ENCODE data around the gene DSP.

The DSP gene

DNA sequence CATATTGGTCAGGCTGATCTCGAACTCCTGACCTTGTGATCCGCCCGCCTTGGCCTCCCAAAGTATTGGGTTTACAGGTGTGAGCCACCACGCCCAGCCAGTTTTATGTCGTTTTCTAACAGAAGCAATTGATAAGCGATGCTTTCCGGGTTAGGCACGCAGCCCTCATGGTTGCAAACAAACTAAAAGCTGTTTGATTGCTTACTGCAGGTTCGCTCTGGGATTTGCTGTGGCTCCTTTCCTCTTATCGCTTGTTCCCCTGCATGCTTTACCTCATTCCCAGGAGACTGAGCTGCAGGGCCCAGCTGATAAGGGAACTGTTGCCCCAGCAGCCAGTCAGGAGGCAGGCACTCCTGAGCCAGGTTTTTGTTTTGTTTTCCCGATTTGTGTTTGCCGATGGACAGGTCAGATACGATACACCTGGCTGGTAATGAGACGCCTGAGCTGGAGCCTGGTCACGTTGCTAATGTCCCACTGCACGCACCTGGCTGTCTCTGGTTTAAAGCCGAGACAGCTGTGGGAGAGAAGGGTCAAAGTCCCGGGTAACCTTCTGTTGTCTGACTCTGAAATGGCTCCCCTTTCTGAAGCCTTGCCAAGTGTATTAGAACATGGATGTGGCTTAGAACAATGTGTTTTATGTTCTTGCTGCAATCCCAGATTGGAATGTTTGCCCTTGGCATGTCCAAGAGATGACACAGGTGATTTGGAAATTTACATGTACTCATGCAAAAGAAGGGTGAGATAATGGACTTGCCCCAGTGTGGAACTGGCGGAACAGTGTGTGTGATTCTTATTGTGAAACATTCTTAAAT, 19.9 kb downstream of the DSP start:
- no peak for DNase-seq

DNA sequence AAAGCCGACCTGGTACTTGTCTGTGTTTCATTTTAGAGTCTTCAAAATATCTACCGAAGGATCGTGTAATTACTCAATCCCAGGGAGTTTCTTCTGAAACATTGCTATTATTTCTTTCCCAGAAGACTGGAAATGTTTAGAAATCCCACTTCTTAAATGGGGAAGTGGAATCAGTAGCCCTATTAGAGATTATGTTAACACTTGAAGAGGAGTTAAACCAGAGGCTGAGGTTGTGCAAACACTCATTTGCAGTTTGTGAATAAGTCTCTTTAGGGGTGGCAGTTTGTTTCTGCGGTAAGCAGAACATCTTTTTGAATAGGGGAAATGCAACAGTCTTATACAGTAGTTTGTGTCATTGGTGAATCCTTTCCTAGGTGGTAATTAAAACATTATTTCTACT, 21.3 kb downstream of the DSP start:
- no peak for DNase-seq

DNA sequence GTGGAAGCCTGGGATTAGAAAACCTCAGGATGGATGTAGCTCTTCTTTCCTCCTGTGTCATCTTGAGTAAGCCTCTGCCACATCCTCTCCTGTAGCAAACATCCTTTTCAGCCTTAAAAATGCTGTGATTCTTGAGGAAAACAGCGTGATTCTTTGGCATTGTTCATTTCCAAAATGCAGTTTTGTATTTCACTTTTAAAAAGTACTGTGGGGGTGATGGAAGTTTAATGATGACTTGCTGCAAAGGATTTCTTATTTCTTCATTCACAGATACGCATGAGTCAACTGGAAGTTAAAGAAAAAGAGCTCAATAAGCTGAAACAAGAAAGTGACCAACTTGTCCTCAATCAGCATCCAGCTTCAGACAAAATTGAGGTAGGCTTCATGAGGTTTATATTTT, 24.6 kb downstream of the DSP start:
- no peak for DNase-seq

DNA sequence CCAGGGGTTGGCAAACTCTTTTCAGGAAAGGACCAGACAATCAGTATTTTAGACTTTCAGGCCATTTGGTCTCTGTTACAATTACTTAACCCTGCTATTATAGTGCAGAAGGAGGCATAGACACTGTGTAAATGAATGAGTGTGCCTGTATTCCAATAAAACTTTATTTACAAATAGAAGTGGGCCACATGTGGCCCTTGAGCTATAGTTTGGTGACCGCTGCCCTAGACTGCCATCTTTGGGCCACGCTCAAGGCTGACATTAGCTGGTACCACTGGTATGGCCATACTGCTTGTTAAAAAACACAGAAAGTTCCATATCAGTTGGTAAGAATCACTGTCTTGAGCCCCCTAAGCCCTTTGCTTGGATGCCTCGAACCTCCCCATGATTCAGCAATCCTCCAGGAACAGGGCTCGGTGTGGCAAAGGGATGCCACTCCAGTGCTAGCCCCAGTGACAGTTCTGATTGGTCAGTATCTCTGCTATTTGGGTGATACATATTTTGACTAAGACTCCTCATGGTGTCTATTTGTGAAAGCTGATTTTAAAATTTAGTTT, 25.2 kb downstream of the DSP start:
- DNase-seq = no peak

DNA sequence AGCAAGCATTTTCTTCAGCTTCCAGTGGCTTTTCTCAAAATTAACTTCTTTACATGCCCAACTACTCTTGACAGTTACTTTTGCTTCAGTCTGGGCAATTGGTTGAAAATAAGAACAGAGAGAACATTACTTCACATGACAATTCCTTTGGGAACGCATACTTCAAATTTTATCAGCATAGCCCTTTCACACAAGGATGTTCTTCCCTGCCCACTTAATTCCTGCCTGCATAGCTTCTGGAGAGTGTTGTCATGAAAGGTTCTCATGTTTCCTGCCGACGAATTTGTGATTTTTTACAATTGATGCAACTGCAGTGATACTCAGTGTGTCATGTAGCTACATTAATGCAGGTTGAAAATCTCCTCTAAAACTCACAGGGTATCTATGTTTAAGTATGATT, 26.6 kb downstream of the DSP start:
- no peak for DNase-seq

DNA sequence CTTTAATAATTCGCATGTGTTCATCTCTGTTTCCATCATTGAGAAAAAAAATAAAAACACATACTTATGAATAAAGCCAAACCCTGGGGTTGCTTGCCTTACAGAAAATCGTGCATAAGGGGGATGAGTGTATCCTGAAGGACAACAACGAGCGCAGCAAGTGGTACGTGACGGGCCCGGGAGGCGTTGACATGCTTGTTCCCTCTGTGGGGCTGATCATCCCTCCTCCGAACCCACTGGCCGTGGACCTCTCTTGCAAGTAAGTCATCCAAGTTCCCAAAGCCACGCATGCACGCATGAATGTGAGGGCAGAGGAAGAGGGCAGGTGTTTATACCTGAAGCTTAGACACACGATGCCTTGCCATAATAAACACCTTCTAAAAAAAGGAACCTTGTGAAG, 27.6 kb downstream of the DSP start:
- DNase-seq = no peak

DNA sequence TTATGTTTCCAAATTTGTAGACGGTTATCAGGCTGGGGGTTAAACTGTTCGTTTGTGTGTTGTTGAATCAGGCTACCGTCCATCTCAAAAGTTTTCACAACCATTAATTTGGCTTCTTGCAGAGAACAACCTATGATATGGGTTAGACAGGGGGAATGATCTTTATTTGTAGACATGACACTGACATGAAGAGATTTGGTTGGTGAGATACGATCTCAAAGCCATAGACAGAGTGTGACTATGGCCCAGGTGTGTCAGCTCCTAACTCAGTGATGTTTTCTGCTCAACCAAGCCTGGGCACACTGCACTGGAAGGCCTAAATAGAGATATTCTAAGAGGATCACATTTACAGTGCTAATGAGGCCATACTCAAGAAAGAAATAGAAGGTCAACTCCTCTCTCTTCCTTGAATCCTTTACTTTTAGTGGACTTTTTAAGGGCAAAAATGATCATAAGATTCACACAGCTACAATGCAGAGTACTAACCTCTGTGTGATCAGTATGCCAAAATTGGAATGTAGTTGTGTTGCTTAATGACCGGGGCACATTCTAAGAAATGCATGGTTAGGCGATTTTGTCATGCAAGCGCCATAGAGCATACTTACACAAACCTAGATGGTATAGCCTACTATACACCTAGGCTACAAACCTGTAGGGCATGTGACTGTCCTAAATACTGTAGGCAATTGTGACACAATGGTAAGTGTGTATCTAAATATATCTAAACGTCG, 30.9 kb downstream of the DSP start:
- no peak for DNase-seq

DNA sequence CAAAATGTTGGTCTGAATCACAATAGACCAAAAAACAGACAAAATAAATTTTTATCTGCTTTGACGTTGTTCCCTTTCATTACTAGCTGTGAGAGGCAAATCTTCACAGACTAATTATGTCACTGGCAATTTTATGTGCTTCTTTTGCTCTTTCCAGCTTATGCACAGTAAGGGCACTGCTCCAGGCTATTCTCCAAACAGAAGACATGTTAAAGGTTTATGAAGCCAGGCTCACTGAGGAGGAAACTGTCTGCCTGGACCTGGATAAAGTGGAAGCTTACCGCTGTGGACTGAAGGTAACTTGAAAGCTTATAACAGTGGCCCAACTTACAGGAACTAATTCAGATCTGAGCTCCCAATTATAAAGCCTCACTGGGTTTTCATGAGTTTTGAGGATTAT, 33.0 kb downstream of the DSP start:
- no peak for DNase-seq

DNA sequence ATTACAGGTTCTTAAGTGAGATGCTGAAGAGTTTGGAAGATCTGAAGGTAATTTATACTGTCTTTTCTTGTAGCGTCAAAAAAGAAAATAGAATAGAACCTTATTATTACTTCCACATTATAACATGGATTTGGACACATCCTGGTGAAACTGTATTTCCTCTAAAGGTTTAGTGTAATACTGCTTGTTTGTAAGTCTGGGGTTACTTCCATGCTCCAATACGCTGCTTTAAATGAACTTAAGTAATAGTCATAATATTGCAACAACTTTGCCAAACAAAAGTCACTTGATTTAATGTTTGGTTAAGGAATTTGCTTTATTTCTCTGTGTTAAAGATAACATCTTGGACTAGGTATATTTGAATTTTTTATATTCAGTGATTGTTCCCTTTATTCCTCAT, 37.0 kb downstream of the DSP start:
- no peak for DNase-seq

DNA sequence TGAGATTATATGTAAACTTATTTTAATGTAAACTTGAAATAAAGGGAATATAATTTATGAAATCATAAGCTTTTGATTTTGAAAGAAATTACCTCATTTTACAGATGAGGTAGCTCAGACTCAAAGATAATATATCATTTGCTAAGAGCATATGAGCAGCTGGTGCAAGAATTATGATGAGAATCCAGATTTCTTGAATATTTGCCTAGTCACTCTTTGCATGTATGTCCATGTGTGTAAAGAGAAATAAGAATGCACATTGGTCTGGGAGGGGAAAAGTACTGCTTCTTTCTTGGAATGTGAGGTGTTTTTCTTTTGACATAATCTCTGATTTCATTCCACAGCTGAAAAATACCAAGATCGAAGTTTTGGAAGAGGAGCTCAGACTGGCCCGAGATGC, 37.5 kb downstream of the DSP start:
- no peak for DNase-seq

DNA sequence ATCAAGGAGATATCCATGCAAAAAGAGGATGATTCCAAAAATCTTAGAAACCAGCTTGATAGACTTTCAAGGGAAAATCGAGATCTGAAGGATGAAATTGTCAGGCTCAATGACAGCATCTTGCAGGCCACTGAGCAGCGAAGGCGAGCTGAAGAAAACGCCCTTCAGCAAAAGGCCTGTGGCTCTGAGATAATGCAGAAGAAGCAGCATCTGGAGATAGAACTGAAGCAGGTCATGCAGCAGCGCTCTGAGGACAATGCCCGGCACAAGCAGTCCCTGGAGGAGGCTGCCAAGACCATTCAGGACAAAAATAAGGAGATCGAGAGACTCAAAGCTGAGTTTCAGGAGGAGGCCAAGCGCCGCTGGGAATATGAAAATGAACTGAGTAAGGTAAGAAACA, 38.4 kb downstream of the DSP start:
- DNase-seq = no peak

DNA sequence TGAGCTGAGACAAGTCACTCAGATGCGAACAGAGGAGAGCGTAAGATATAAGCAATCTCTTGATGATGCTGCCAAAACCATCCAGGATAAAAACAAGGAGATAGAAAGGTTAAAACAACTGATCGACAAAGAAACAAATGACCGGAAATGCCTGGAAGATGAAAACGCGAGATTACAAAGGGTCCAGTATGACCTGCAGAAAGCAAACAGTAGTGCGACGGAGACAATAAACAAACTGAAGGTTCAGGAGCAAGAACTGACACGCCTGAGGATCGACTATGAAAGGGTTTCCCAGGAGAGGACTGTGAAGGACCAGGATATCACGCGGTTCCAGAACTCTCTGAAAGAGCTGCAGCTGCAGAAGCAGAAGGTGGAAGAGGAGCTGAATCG, 39.1 kb downstream of the DSP start:
- no peak for DNase-seq

DNA sequence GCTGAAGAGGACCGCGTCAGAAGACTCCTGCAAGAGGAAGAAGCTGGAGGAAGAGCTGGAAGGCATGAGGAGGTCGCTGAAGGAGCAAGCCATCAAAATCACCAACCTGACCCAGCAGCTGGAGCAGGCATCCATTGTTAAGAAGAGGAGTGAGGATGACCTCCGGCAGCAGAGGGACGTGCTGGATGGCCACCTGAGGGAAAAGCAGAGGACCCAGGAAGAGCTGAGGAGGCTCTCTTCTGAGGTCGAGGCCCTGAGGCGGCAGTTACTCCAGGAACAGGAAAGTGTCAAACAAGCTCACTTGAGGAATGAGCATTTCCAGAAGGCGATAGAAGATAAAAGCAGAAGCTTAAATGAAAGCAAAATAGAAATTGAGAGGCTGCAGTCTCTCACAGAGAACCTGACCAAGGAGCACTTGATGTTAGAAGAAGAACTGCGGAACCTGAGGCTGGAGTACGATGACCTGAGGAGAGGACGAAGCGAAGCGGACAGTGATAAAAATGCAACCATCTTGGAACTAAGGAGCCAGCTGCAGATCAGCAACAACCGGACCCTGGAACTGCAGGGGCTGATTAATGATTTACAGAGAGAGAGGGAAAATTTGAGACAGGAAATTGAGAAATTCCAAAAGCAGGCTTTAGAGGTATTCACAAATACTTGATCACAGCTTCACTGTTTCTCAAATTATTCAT, 39.6 kb downstream of the DSP start:
- no peak for DNase-seq

DNA sequence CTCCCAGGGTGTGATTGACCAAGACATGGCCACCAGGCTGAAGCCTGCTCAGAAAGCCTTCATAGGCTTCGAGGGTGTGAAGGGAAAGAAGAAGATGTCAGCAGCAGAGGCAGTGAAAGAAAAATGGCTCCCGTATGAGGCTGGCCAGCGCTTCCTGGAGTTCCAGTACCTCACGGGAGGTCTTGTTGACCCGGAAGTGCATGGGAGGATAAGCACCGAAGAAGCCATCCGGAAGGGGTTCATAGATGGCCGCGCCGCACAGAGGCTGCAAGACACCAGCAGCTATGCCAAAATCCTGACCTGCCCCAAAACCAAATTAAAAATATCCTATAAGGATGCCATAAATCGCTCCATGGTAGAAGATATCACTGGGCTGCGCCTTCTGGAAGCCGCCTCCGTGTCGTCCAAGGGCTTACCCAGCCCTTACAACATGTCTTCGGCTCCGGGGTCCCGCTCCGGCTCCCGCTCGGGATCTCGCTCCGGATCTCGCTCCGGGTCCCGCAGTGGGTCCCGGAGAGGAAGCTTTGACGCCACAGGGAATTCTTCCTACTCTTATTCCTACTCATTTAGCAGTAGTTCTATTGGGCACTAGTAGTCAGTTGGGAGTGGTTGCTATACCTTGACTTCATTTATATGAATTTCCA, 43.9 kb downstream of the DSP start:
- DNase-seq = no peak

DNA sequence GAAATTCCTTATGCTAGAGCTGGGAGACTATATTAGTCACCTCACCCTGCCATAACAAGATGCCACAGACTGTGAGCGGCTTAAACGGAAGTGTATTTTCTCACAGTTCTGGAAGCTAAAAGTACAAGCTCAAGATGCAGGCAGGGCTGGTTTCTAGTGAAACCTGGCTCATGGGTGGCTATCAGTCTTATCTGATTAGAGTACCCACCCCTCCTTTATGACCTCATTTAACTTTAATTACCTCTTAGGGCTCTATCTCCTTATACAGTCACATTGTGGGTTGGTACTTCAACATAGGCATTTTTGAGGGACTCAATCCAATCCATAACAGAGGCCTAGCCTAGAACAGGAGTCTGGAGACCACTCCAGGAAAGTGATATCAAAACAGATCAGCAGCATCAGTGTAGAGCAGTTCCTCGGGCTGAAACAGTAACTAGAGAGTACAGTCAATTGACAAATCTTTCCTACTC, 46.2 kb downstream of the DSP start:
- DNase-seq = no peak

DNA sequence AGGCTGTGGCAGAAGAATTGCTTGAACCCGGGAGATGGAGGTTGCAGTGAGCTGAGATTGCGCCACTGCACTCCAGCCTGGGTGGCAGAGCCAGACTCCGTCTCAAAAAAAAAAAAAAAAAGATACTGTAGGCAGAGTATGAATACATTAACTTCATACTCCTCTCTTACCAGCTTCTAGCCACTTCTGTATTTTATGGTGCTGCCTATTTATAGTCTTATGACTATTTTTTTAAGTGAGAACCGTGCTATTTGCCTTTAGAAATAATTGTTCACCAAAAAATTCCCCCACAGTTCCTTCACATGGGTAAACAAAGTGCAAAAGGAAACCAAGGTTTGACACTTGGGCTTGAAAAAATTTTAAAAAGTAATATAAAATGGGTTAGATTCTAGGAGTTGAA, 47.0 kb downstream of the DSP start:
- no peak for DNase-seq

DNA sequence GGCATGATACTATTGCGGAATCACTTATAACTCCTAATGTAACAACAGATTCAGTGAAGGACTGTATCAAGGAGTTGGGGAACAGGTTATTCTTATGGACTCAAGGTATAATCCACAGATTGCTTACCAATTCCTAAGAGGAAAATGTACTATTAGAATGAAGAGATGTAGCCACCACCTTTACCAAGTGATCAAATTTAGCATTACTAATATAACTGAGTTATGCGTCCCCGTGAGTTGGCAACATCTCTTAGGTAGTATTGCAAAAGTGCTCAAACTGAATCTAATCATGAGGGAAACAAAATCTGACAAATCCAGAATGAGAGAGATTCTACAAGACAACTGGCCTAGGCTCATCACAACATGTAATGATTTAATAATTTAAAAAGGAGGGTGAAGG, 47.8 kb downstream of the DSP start:
- DNase-seq = no peak

DNA sequence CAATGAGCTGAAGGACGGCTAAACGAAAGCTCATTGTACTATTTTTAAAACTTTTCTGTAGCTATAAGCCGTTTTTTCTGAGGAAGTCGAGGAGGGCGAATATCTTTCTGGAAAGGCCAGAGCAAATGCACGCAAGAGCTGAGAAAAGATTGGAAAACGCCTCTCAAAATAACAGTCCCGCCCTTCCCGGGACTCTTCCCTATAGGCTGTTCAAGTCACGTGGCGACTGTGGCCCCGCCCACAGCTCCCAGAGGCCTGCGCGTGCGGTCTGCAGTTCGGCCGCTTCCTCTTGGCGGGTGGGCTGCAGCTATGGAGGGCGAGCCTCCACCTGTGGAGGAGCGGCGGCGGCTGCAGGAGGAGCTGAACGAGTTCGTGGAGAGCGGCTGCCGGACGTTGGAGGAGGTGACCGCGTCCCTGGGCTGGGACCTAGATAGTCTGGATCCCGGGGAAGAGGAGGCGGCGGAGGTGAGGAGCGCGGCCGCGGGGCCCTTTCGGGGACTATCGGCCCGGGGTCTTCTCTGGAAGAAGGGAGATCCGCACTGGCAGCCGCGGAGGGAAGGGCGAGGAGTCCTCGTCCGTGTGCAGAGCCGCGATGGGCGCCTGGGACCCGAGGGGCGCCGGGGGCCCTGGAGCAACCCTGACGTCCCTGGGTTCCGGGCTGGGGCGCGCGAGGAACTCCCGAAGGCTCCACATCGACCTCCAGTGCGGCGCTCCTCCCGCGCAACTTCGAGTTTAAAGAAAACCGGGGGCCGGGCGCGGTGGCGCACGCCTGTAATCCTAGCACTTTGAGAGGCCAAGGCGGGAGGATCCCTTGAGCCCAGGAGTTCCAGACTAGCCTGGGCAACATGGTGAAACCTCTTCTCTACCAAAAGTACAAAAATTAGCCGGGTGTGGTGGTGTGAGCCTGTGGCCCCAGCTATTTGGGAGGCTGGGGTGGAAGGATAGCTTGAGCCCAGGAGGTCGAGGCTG, 48.8 kb downstream of the DSP start, which contains the start of gene SNRNP48:
Gene SNRNP48, plus strand, starts transcription at position 250 of the 969 bp plus-strand sequence. Its CDS starts 60 bp downstream, at position 310.
- peak; percentile 55 for DNase-seq

DNA sequence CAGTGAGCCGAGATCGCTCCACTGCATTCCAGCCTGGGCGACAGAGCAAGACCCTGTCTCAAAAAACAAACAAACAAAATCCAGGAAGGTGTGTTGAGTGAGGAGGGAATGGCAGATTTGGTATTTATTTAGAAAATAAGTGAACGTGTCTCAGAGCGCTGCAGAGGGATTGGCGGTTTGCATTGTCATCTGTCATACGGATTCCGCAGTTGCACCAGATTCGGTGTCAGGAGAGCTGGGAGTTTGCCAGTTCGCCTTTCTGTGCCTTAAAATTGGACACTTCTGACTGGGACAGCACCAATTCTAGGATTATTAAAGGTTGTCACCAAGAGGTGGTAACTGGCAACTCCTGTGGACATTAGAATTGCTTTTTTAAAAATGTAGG, 49.4 kb downstream of the DSP start:
- DNase-seq = no peak

DNA sequence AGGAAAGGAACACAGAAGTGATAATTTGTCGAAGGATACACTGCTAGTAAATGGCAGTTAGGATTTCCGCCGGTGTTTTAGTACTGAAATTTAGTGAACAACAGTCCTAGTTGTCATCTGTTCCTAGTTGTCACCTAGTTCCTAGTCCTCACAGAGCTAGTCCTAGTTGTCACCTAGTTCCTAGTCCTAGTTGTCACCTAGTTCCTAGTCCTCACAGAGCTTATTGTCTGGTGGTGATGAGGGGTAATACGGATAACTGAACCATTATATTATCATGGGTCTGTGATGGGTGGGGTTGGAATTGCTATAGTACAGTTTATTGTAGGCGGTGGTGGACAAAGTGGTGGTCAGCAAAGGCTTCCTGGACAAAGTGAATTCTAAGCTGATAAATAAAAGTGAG, 50.3 kb downstream of the DSP start:
- no peak for DNase-seq

DNA sequence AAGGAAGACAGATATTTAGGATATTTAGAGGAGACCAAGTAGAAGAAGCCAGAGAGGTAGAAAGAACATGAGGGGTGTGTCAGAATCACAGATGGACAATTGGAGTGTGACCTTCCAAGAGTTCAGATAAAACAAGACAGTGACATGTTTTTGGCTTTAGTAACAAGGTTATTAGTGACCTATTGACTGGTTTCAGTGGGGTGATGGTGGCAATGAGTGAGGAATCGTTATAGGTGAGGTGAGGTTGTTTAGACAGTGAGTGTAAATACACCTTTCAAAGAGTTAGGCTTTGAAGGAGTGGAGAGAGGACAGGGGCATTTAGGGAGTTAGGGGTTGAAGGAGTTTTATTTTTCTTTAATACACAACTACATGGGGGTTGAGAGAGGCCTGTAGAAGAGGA, 51.8 kb downstream of the DSP start:
- no peak for DNase-seq

All from 8988T (cell line).